ENCODE measurements around the gene CUX1.

Gene CUX1

DNA sequence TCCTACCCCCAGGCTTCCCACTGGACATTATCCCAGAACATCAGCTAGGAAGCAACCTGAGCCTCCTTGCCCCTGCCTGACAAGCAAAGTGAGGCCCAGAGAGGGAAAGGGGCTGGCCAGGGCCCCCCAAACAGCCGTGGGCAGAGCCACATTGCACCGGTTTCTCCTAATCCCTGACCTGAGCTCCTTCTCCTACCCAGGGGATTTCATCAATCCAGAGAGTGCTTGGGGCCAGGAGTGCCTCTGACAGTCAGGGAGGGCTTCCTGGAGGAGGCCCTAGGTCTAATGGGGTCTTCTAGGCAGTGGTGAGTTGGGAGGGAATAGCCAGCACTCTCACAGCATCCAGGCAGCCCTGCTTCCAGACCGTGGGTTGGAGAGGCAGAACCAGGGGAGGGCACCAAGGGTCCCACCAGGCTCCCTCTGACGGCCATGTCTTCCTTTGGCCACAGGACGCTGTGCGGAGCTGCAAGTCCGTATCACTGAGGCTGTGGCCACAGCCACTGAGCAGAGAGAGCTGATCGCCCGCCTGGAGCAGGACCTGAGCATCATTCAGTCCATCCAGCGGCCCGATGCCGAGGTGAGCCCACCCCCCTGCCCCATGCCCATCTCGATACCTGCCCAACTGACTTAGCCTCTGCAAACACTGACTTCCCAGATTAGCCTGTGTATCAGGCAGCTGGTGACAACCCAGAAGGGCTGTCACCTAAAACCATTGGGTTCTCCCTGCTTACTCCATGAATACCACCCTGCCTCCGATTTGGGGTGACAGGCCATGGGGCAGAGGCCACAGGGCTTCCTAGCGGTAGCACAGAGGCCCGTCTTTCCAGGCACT is 455.7 kb downstream of the CUX1 start:
- no peak overlapping the region for H3K27ac ChIP-seq (ENCODE audit: low read length)
- H3F3A ChIP-seq (ENCODE audit: insufficient read depth, low read length) = no peaks in the 10 kb centered on the region
- H3K79me2 ChIP-seq (ENCODE audit: low read length) = no peaks in the 10 kb centered on the region
- H3K27me3 ChIP-seq (replicated peaks; ENCODE audit: insufficient read depth, low read length) = no peaks in the 10 kb centered on the region
- H3K4me2 ChIP-seq (ENCODE audit: low read depth, low read length) = no peak overlapping the region
- no peak overlapping the region for H2AFZ ChIP-seq (ENCODE audit: low read length)
- H3K9ac ChIP-seq (ENCODE audit: low read length) = no peak overlapping the region
- DNase-seq = no peak
- no peak overlapping the region for H3K4me3 ChIP-seq (ENCODE audit: low read length)
- TF ChIP-seq EZH2 (optimal IDR thresholded peaks at IDR 0.05; ENCODE audit: low read depth, low read length) (no peak), EZH2phosphoT487 (IDR thresholded peaks at IDR 0.05; ENCODE audit: low read length) (no peak)
- TF ChIP-seq, protein P1, sequence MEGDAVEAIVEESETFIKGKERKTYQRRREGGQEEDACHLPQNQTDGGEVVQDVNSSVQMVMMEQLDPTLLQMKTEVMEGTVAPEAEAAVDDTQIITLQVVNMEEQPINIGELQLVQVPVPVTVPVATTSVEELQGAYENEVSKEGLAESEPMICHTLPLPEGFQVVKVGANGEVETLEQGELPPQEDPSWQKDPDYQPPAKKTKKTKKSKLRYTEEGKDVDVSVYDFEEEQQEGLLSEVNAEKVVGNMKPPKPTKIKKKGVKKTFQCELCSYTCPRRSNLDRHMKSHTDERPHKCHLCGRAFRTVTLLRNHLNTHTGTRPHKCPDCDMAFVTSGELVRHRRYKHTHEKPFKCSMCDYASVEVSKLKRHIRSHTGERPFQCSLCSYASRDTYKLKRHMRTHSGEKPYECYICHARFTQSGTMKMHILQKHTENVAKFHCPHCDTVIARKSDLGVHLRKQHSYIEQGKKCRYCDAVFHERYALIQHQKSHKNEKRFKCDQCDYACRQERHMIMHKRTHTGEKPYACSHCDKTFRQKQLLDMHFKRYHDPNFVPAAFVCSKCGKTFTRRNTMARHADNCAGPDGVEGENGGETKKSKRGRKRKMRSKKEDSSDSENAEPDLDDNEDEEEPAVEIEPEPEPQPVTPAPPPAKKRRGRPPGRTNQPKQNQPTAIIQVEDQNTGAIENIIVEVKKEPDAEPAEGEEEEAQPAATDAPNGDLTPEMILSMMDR (IDR thresholded peaks at IDR 0.05; ENCODE audit: low read length) = no peak
- no peaks in the 10 kb centered on the region for H4K20me1 ChIP-seq (ENCODE audit: insufficient read depth, low read length)
- H3K9me2 ChIP-seq (replicated peaks; ENCODE audit: insufficient read depth, low read length) = no peaks in the 10 kb centered on the region
- H3K9me3 ChIP-seq (replicated peaks; ENCODE audit: insufficient read depth, low read length) = no peaks in the 10 kb centered on the region
- H3K36me3 ChIP-seq (replicated peaks; ENCODE audit: insufficient read depth, low read length) = no peaks in the 10 kb centered on the region
- peaks cover 7% of the 10 kb centered on the region for H3K4me1 ChIP-seq (ENCODE audit: low read length)

DNA sequence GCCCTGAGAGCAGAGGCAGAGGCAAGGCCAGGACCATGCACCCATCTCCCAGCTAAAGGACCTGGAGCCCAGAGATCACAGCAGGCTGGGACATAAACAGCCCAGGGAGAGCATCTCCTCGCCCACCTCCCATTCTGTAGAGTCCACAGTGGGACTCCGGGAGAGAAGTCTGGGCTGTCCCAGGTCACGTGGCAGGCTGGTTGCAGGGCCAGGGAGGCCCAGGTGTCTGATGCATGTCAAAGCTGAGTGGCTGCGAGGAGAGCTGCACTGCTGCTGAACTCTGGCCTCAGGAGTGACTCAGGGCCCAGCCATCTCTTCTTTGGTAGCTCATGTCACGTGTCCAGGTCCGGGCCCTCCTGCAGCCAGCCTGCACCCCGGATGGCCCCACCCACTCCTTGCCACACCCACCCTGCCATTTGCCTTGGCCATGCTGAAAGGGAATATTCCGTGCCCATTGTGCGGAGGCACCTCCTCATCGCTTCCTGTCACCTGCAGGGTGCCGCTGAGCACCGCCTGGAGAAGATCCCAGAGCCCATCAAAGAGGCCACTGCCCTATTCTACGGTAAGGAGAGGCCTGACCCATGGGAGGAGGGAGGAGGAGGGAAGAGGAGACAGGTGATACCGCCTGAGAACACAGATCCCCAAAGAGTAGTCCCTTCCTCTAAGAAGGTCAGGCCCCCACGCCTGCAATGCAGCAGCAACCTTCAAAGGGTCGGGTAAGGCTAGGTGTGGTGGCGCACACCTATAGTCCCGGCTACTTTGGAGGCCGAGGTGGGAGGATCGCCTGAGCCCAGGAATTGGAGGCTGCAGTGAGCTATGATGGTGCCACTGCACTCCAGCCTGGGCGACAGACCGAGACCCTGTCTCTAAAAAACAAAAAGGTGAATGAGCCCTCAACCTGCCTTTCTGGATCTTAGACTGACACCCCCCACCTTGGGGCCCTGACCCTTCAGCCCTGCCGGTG is 456.6 kb downstream of the CUX1 start:
- no peaks in the 10 kb centered on the region for H3K9me3 ChIP-seq (replicated peaks; ENCODE audit: insufficient read depth, low read length)
- H3K36me3 ChIP-seq (replicated peaks; ENCODE audit: insufficient read depth, low read length) = no peaks in the 10 kb centered on the region
- no peaks in the 10 kb centered on the region for H3K79me2 ChIP-seq (ENCODE audit: low read length)
- no peak overlapping the region for H2AFZ ChIP-seq (ENCODE audit: low read length)
- H4K20me1 ChIP-seq (ENCODE audit: insufficient read depth, low read length) = no peaks in the 10 kb centered on the region
- peaks cover 9% of the 10 kb centered on the region for H3K4me1 ChIP-seq (ENCODE audit: low read length)
- peaks cover 5% of the 10 kb centered on the region for H3F3A ChIP-seq (ENCODE audit: insufficient read depth, low read length)
- H3K4me2 ChIP-seq (ENCODE audit: low read depth, low read length) = no peak overlapping the region
- H3K4me3 ChIP-seq (ENCODE audit: low read length) = no peak overlapping the region
- TF ChIP-seq EZH2phosphoT487 (IDR thresholded peaks at IDR 0.05; ENCODE audit: low read length) = no peak
- no peak for TF ChIP-seq EZH2 (optimal IDR thresholded peaks at IDR 0.05; ENCODE audit: low read depth, low read length)
- TF ChIP-seq, protein P1 (IDR thresholded peaks at IDR 0.05; ENCODE audit: low read length) = no peak
- DNase-seq = no peak
- H3K9ac ChIP-seq (ENCODE audit: low read length) = no peak overlapping the region
- no peak overlapping the region for H3K27ac ChIP-seq (ENCODE audit: low read length)
- H3K27me3 ChIP-seq (replicated peaks; ENCODE audit: insufficient read depth, low read length) = no peaks in the 10 kb centered on the region
- no peaks in the 10 kb centered on the region for H3K9me2 ChIP-seq (replicated peaks; ENCODE audit: insufficient read depth, low read length)

DNA sequence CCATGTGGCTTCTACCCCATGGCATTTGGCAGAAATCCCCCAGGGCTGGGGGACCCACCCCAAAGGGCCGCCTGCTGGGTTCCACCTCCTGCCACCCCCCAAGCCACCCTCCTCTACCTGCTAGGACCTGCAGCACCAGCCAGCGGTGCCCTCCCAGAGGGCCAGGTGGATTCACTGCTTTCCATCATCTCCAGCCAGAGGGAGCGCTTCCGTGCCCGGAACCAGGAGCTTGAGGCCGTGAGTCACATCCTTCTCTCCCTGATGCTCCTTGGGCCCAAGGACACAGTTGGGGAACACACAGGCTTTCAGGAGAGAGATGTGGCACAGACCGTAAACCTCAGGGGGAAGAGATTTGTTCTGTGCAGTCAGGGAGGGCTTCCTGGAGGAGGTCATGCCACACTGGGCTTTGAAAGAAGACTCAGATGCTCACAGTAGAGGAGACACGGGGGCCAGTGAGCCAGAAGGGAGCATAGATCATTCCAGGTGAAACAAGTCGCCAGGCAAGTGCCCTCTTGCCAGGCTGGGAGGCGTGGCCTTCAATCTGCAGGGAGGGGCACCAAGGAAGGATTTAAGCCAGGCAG is 457.8 kb downstream of the CUX1 start:
- Histone ChIP-seq H3K4me2 (ENCODE audit: low read depth, low read length) (no peak overlapping the region), H3K36me3 (replicated peaks; ENCODE audit: insufficient read depth, low read length) (no peaks in the 10 kb centered on the region), H3K9me2 (replicated peaks; ENCODE audit: insufficient read depth, low read length) (no peaks in the 10 kb centered on the region), H3K27ac (ENCODE audit: low read length) (no peak overlapping the region), H3K9ac (ENCODE audit: low read length) (no peak overlapping the region), H3K9me3 (replicated peaks; ENCODE audit: insufficient read depth, low read length) (no peaks in the 10 kb centered on the region), H3F3A (ENCODE audit: insufficient read depth, low read length) (peaks cover 13% of the 10 kb centered on the region), H2AFZ (ENCODE audit: low read length) (no peak overlapping the region), H3K27me3 (replicated peaks; ENCODE audit: insufficient read depth, low read length) (no peaks in the 10 kb centered on the region), H4K20me1 (ENCODE audit: insufficient read depth, low read length) (no peaks in the 10 kb centered on the region), H3K79me2 (ENCODE audit: low read length) (no peaks in the 10 kb centered on the region), H3K4me1 (ENCODE audit: low read length) (peaks cover 20% of the 10 kb centered on the region), H3K4me3 (ENCODE audit: low read length) (no peak overlapping the region)
- no peak for TF ChIP-seq EZH2phosphoT487 (IDR thresholded peaks at IDR 0.05; ENCODE audit: low read length)
- TF ChIP-seq EZH2 (optimal IDR thresholded peaks at IDR 0.05; ENCODE audit: low read depth, low read length) = no peak
- TF ChIP-seq, protein P1 (IDR thresholded peaks at IDR 0.05; ENCODE audit: low read length) = no peak
- DNase-seq = no peak

Measured in MM.1S (cell line).